HG02759 (cell line): ENCODE measurements around the gene SEH1L.
"Not testable (repeated sequence)": the region's sequence is repeated elsewhere in the genome, so short reads cannot be mapped to it uniquely, and the experiment has no call there.

Experiments
- ATAC-seq: cut with Tn5 transposase; IDR thresholded peaks from one replicate; pipeline ENCODE4 v1.9.1; 2021; ENCODE audit warnings: mild to moderate bottlenecking, moderate library complexity; ENCODE audit not compliant: unreplicated experiment

SEH1L gene

GRCh38 chr18:12943215-12943614, 4.6 kb upstream of the SEH1L start:
- no peak for ATAC-seq

- ATAC-seq: no peak
Observed at GRCh38 chr18:12944709-12945108, 3.1 kb upstream of the SEH1L start.

GRCh38 chr18:12946549-12947284, 1.1 kb upstream of the SEH1L start:
- ATAC-seq: no peak

- peak; percentile 76 for ATAC-seq
Observed at GRCh38 chr18:12948050-12948804, 416 bp downstream of the SEH1L start.

GRCh38 chr18:12958478-12958877, 10.7 kb downstream of the SEH1L start:
- no peak for ATAC-seq

- no peak for ATAC-seq
Observed at GRCh38 chr18:12960395-12960794, 12.6 kb downstream of the SEH1L start.

GRCh38 chr18:12960853-12961397, 13.1 kb downstream of the SEH1L start:
- no peak for ATAC-seq

GRCh38 chr18:12963069-12963468, 15.3 kb downstream of the SEH1L start:
- ATAC-seq: no peak

- ATAC-seq: no peak
Observed at GRCh38 chr18:12968115-12968514, 20.3 kb downstream of the SEH1L start.

GRCh38 chr18:12968619-12969018, 20.8 kb downstream of the SEH1L start:
- ATAC-seq: no peak

- no peak for ATAC-seq
Observed at GRCh38 chr18:12973562-12974213, 25.9 kb downstream of the SEH1L start.

GRCh38 chr18:12975488-12975887, 27.7 kb downstream of the SEH1L start:
- ATAC-seq: no peak

- no peak for ATAC-seq
Observed at GRCh38 chr18:12976305-12976704, 28.5 kb downstream of the SEH1L start.

GRCh38 chr18:12980065-12980464, 32.3 kb downstream of the SEH1L start:
- not testable (repeated sequence) for ATAC-seq

- no peak for ATAC-seq
Observed at GRCh38 chr18:12989397-12990122, 41.7 kb downstream of the SEH1L start.

GRCh38 chr18:12990123-12990475, 42.3 kb downstream of the SEH1L start:
- no peak for ATAC-seq

GRCh38 chr18:12990641-12990966, 42.8 kb downstream of the SEH1L start:
- no peak for ATAC-seq

- peak; percentile 86 for ATAC-seq
Observed at GRCh38 chr18:12990967-12991820, 43.4 kb downstream of the SEH1L start, which contains the start of gene CEP192. Gene CEP192 (plus strand): TSS chr18:12991362. CDS start chr18:12999425, 8,063 bp downstream.

GRCh38 chr18:12991821-12992179, 44.0 kb downstream of the SEH1L start:
- ATAC-seq: no peak

GRCh38 chr18:12993439-12993838, 45.6 kb downstream of the SEH1L start:
- no peak for ATAC-seq
